Measurements from ENCODE around the gene ERG28.

DNA sequence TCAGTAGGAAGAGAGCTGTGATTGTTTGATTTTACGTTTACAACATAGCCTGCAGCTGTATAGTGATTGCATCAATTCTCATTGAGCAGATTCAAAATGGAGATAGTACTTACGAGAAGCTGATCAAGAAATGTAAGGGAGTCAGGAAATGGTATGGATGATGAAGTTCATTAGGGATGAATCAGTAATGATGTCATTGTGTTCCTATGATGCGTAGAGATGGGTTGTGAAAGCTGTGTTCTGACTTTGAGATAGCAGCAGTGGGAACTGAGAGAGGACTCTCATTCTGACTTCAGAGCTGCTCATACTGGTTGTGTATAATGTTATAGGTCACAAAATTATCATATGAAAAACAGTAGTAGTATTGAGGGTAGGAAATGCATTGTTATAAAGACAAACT is 44.3 kb upstream of the ERG28 start:
- TF ChIP-seq, protein P1, sequence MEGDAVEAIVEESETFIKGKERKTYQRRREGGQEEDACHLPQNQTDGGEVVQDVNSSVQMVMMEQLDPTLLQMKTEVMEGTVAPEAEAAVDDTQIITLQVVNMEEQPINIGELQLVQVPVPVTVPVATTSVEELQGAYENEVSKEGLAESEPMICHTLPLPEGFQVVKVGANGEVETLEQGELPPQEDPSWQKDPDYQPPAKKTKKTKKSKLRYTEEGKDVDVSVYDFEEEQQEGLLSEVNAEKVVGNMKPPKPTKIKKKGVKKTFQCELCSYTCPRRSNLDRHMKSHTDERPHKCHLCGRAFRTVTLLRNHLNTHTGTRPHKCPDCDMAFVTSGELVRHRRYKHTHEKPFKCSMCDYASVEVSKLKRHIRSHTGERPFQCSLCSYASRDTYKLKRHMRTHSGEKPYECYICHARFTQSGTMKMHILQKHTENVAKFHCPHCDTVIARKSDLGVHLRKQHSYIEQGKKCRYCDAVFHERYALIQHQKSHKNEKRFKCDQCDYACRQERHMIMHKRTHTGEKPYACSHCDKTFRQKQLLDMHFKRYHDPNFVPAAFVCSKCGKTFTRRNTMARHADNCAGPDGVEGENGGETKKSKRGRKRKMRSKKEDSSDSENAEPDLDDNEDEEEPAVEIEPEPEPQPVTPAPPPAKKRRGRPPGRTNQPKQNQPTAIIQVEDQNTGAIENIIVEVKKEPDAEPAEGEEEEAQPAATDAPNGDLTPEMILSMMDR (IDR thresholded peaks at IDR 0.05), result no peak
- TF ChIP-seq ZFX (IDR thresholded peaks at IDR 0.05; ENCODE audit: borderline replicate concordance), result no peak
